Measurements from ENCODE around the gene MEIS1.

MEIS1 gene

GRCh38 chr2:66443979-66444861 lies 9.3 kb downstream of the MEIS1 start:
- DNase-seq (ENCODE audit: low spot score), result no peak

GRCh38 chr2:66445076-66445924 lies 10.4 kb downstream of the MEIS1 start:
- DNase-seq (ENCODE audit: low spot score), result no peak

- no peak for DNase-seq (ENCODE audit: low spot score)
These were observed 11.3 kb downstream of the MEIS1 start for GRCh38 chr2:66445925-66446871.

DNA sequence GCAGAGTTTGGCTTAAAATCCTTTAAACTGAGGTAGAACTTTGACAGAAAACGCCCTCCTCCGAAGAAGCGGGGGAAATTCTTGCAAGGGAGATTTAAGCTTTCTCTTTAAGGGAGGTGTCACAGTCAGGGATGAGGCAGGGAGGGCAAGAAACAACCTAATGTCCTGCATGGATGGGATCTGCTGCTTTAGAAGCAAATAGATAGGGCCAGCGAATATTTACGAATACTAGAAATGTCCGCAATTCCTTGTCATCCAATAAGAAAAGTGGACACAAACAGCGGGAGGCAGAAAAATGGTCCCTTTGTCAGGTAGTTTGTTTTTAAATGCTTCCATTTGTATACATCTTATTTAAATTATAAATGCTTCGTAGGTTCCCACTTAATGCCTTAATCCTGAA lies 12.0 kb downstream of the MEIS1 start:
- DNase-seq (ENCODE audit: low spot score), result no peak

- no peak for DNase-seq (ENCODE audit: low spot score)
These were observed 12.8 kb downstream of the MEIS1 start for GRCh38 chr2:66447677-66448076.

DNA sequence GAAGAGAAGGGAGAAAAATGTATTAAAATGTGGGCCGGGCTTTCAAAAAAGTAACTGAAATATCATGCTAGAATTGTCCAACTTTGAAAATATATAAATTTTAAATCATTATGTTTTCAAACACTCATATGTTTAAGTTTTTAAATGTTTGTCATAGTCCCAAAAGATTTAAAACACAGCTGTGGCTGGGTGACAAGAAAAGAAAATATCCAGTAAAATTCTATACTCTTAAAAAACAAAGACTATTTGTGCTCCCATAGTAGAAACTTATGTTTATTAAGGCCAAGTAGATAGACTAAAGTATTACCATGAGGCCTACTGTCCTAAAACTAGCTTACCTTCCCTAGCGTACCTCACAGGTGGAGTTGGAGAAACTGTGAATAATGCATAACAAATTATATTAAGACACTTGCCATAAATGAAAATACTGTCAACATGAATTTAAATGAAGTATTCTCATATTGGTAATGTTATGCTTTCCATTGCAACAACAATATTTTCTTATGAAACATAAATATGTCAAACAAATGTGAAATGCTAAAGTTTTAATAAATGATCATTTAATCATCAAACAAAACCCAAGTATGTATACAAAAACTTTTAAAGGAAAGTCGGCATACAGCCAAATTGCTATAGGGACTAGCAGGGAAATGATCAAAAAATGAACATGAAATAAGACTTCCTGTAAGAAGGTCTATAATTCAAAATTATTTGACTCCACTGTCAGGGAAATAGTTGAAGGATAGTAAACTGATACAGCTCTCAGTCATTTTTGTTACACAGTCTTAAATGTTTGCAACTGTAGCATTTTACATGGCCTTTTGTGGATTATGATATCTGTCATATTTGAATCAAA lies 13.4 kb downstream of the MEIS1 start:
- no peak for DNase-seq (ENCODE audit: low spot score)

GRCh38 chr2:66452214-66452613 lies 17.3 kb downstream of the MEIS1 start:
- DNase-seq (ENCODE audit: low spot score), result no peak

GRCh38 chr2:66452917-66453316 lies 18.0 kb downstream of the MEIS1 start:
- no peak for DNase-seq (ENCODE audit: low spot score)

- DNase-seq (ENCODE audit: low spot score), result no peak
These were observed 20.6 kb downstream of the MEIS1 start for GRCh38 chr2:66455490-66455889.

DNA sequence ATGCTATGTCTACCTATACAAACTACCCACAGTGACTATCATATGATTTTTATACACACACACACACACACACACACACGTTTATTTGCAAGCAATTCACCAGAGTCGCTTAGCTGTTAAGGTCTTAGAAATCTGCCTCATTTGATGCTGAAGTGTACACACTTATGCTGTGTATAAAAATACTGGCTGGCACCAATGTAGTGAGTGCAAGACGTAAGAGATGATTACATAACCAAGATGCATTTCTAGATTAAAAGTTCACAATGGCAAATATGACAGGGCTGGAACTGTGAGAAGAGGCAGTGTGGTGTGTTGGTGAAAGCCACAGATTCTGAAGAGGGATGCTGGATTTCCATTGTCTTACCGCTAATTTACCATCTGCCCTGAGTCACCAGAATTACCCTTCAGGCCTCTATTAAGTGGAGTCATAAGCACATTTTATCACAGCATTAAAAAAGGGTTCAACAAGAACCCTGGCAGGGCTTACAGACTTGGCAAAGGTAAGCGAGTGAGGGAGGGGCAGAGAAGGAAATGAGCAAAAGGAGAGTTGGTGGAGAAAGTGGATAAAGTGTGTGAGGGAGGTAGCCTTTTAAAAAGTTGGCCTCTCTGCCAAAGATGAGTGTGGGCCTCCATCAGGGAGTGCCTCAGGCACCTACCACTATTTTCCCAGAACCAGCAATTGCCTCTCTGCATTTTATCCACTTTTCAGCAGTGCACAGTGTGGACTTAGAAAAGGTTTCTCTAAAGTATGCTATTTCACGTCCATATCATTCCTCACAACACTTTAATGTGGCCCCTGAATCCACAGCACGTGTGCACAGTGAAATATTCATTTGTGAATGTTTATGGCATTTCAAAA lies 21.5 kb downstream of the MEIS1 start:
- no peak for DNase-seq (ENCODE audit: low spot score)

DNA sequence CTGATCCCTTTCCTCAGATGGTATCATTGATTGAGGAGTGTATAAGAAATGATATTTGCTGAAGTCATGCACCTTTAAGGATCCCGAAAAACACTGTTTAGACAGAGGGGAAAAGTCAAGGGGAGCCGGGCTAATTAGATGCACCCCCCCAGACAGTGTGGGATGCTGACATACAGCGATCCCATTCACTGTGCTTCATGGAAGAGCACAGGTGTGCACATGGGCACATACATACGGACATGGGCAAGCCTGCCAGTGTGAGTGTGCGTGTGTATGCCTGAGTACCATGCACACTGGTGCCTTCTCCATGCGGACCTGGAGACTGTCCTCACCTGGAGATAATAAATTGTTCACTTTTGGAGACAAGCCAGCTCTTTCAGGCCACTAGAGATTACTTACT lies 22.6 kb downstream of the MEIS1 start:
- DNase-seq (ENCODE audit: low spot score), result no peak

DNA sequence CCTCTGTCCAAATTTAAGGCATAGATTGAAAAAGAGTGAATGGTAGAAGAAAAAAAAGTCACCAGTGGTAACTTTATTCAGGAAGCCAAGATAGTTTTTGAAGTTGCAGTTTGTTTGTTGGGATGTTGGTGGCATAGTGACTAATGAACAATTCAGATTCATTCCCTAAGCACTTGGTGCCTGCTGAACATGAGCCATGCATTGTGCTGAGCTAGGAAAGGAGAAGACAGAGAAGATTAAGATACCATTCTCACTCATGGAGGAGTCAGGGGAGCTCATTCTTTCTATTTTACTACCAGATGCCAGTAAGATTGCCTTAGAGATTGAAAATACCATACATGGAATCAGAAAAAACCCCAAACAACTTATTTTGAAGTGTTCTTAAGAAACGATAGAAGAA lies 25.1 kb downstream of the MEIS1 start:
- no peak for DNase-seq (ENCODE audit: low spot score)

GRCh38 chr2:66461001-66461663 lies 26.2 kb downstream of the MEIS1 start:
- no peak for DNase-seq (ENCODE audit: low spot score)

GRCh38 chr2:66461664-66462500 lies 27.0 kb downstream of the MEIS1 start:
- no peak for DNase-seq (ENCODE audit: low spot score)

DNA sequence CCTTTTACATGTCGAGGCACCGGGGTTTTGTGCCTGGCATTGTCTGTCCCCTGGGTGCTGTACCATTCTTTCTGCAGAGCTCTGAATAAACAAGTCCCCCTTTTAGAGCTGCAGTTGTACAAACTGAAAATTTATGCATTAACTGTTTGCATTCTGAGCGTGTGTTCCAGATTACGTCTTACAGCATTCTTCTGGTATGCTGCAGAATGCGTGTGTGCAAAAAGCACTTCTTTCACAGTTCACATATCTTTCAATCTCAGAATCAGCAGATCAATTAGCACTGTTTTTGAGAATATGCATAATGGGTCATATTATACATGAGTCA lies 27.5 kb downstream of the MEIS1 start:
- DNase-seq (ENCODE audit: low spot score), result no peak

DNA sequence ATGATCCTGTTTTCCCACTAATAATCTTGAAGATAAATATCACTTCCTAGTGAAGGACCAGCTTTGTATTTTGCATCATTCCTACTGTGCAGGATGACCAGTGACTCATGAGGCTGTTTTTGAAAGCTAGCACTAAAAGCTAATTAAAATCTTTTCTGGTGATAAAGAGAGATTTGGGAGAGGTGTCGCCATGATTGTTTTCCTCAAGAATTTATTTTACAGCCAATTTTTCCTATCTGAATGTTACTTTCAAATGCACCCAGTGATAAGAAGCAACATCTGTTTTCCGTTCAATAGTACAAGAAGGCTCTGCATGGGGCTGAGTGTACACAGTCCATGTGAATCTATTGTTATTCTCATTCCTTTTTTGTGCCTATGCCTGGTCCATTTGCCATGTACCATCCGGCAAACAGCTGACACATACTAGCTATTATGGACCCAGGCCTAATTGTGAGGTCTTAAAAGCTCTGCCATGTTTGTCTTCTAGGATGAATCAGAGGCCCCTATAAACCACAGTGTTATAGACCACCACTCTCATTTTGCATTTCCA lies 28.4 kb downstream of the MEIS1 start:
- no peak for DNase-seq (ENCODE audit: low spot score)

DNA sequence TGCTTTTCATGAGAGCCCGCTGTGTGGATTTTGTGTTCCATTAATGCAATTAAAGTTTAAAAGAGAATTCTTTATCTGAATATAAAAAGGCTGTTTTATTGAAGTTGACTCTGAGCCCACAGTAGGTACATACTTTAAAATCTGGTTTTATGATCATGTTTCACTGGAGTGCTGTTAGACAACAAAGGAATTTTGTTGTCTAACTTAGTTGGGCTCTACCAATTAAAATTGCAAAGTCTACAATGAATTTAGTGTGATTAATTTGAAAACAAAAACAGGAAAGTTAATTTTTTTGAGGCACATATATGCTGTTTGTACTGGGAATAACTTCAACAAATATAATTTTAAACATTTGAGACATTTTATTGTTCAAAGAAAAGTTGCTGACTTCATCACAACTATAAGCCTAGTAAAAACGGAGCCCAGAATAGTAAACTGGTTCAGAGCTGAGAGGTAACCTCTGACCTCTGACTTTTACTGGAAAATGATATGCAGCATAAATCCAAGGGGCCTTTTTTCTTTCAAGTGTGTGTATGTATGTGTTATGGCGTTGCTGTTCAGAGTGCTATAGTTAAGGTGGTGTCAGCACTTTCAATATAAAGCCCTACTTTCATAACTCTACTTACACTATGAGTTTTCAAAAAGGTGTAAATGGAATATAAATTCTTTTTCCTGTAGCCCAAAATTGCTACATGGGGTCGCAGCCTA lies 30.2 kb downstream of the MEIS1 start:
- no peak for DNase-seq (ENCODE audit: low spot score)

GRCh38 chr2:66466433-66466832 lies 31.5 kb downstream of the MEIS1 start:
- DNase-seq (ENCODE audit: low spot score), result no peak
